H1 (cell line): Measurements from ENCODE around the gene TRPM1. TPM values are rescaled to one million over a fixed set of nuclear protein-coding genes. Genes with fewer than 3 reads are reported as not detected.

Source experiments
- CTCF ChIA-PET: fragments of 300-600 bp; sonication (Branson Sonifier 250); formaldehyde crosslinking; loops from one replicate; lab custom pipeline; 2021; ENCODE audit not compliant: partially characterized antibody; lab: Charles Lee
- POLR2A ChIA-PET: fragments of 300-600 bp; sonication (Branson Sonifier 250); formaldehyde crosslinking; loops from one replicate; lab custom pipeline; 2021; ENCODE audit warnings: inconsistent platforms; ENCODE audit not compliant: partially characterized antibody; lab: Charles Lee
- DNase-seq, 2 experiments: peaks; one replicate each; pipeline versions ENCODE4 v3.0.0 to v3.0.0-alpha.2; 2010 to 2022; ENCODE audit warnings: low spot score in 2 of 2, low read depth in 1 of 2, mixed read lengths in 1 of 2
- FAIRE-seq: peaks from 2 replicates; lab custom pipeline; 2011; peaks lifted over from hg19 to GRCh38; lab: Jason Lieb, UNC
- H2AFZ ChIP-seq: 2 replicates; pipeline ENCODE4 v1.8.1; 2012; ENCODE audit warnings: low read length, inconsistent platforms
- H2AK5ac ChIP-seq: 2 replicates; pipeline ENCODE4 v1.6.1; 2013; ENCODE audit warnings: low read depth, low read length
- H2BK120ac ChIP-seq: replicated peaks from 2 replicates; pipeline ENCODE3; 2013; ENCODE audit warnings: low read depth, low read length, inconsistent platforms
- H2BK12ac ChIP-seq: 2 replicates; pipeline ENCODE4 v1.6.1; 2013; ENCODE audit warnings: low read depth, low read length
- H2BK15ac ChIP-seq: 2 replicates; pipeline ENCODE4 v1.6.1; 2013; ENCODE audit warnings: low read length
- H2BK20ac ChIP-seq: 2 replicates; pipeline ENCODE4 v1.6.1; 2013; ENCODE audit warnings: low read length
- H2BK5ac ChIP-seq: 2 replicates; pipeline ENCODE4 v1.6.1; 2013; ENCODE audit warnings: low read depth, low read length
- H3K14ac ChIP-seq: 2 replicates; pipeline ENCODE4 v1.6.1; 2013; ENCODE audit warnings: inconsistent platforms; ENCODE audit not compliant: insufficient read length
- H3K18ac ChIP-seq: 2 replicates; pipeline ENCODE4 v1.6.1; 2013; ENCODE audit warnings: low read length; ENCODE audit errors: extremely low read depth
- H3K23ac ChIP-seq: 2 replicates; pipeline ENCODE4 v1.6.1; 2013; ENCODE audit warnings: inconsistent platforms; ENCODE audit not compliant: insufficient read length
- H3K23me2 ChIP-seq: 2 replicates; pipeline ENCODE4 v1.6.1; 2013; ENCODE audit warnings: low read depth, low read length
- H3K27ac ChIP-seq: 2 replicates; pipeline ENCODE4 v1.6.1; 2011; ENCODE audit warnings: low read depth, low read length, inconsistent platforms
- H3K27me3 ChIP-seq, 4 experiments: replicated peaks in 1 of 4; 1 replicate in 1 of 4; 2 replicates in 3 of 4; pipeline versions ENCODE4 v1.6.1 to v1.8.1; 2011 to 2013; ENCODE audit warnings: low read length in 3 of 4, mild to moderate bottlenecking in 3 of 4, inconsistent platforms in 2 of 4, mixed read lengths in 2 of 4, moderate library complexity in 1 of 4; ENCODE audit not compliant: control insufficient read depth in 3 of 4, insufficient read depth in 3 of 4; ENCODE audit errors: extremely low read depth in 1 of 4
- H3K36me3 ChIP-seq, 4 experiments: 2 replicates each; pipeline versions ENCODE4 v1.6.1 to v1.8.1; 2011 to 2013; ENCODE audit warnings: mild to moderate bottlenecking in 4 of 4, low read length in 3 of 4, moderate library complexity in 2 of 4, control low read depth in 1 of 4, inconsistent platforms in 1 of 4; ENCODE audit not compliant: insufficient read depth in 4 of 4, control insufficient read depth in 2 of 4
- H3K4ac ChIP-seq: replicated peaks from 2 replicates; pipeline ENCODE3; 2013; ENCODE audit warnings: low read length, low read depth, mixed read lengths, inconsistent platforms; ENCODE audit not compliant: insufficient read length
- H3K4me1 ChIP-seq, 4 experiments: replicated peaks in 1 of 4; 1 replicate in 1 of 4; 2 replicates in 3 of 4; pipeline versions ENCODE4 v1.6.1 to v1.8.1; 2011 to 2013; ENCODE audit warnings: low read length in 3 of 4, inconsistent platforms in 2 of 4, mixed read lengths in 1 of 4; ENCODE audit not compliant: insufficient read depth in 4 of 4, control insufficient read depth in 3 of 4
- H3K4me2 ChIP-seq, 2 experiments: 2 replicates each; pipeline versions ENCODE4 v1.6.1 to v1.8.1; 2011 to 2013; ENCODE audit warnings: low read depth in 2 of 2, low read length in 2 of 2, control low read depth in 1 of 2, inconsistent platforms in 1 of 2, mild to moderate bottlenecking in 1 of 2; ENCODE audit not compliant: insufficient read depth in 1 of 2
- H3K4me3 ChIP-seq, 4 experiments: fragments of 200-600, 300-600 bp in 1 of 4; sonication (generic), shearing (Covaris generic), sonication (Bioruptor Twin) in 1 of 4; 2 replicates each; pipeline versions ENCODE4 v1.5.1 to v1.8.1; 2011 to 2016; ENCODE audit warnings: low read length in 4 of 4, low read depth in 3 of 4, control low read depth in 2 of 4, inconsistent platforms in 2 of 4, mild to moderate bottlenecking in 2 of 4, mixed read lengths in 1 of 4, moderate library complexity in 1 of 4; ENCODE audit not compliant: insufficient read depth in 2 of 4; ENCODE audit errors: extremely low read depth in 1 of 4
- H3K56ac ChIP-seq: replicated peaks from 2 replicates; pipeline ENCODE3; 2013; ENCODE audit warnings: low read depth, mild to moderate bottlenecking, mixed read lengths, low read length, inconsistent platforms; ENCODE audit not compliant: insufficient read length
- H3K79me1 ChIP-seq: 2 replicates; pipeline ENCODE4 v1.6.1; 2013; ENCODE audit warnings: low read depth, low read length, control low read depth
- H3K79me2 ChIP-seq, 2 experiments: 2 replicates each; pipeline versions ENCODE4 v1.6.1 to v1.8.1; 2012 to 2013; ENCODE audit warnings: low read length in 2 of 2, mild to moderate bottlenecking in 2 of 2, inconsistent platforms in 1 of 2; ENCODE audit not compliant: insufficient read depth in 2 of 2, control insufficient read depth in 1 of 2
- H3K9ac ChIP-seq, 4 experiments: replicated peaks in 1 of 4; 1 replicate in 1 of 4; 2 replicates in 3 of 4; pipeline versions ENCODE4 v1.6.1 to v1.8.1; 2011 to 2013; ENCODE audit warnings: low read depth in 3 of 4, low read length in 3 of 4, control low read depth in 2 of 4, mild to moderate bottlenecking in 2 of 4, moderate library complexity in 2 of 4, inconsistent platforms in 1 of 4; ENCODE audit errors: extremely low read depth in 1 of 4
- H3K9me3 ChIP-seq, 2 experiments: 2 replicates each; pipeline versions ENCODE4 v1.6.1 to v1.8.1; 2012 to 2013; ENCODE audit warnings: mild to moderate bottlenecking in 2 of 2, moderate library complexity in 2 of 2, control low read depth in 1 of 2, inconsistent platforms in 1 of 2, low read depth in 1 of 2, low read length in 1 of 2, mixed read lengths in 1 of 2; ENCODE audit not compliant: insufficient read depth in 2 of 2
- H4K20me1 ChIP-seq, 2 experiments: replicated peaks in 1 of 2; 2 replicates each; pipeline versions ENCODE3 to v1.8.1; 2011 to 2013; ENCODE audit warnings: inconsistent platforms in 2 of 2, low read length in 2 of 2, mild to moderate bottlenecking in 1 of 2; ENCODE audit not compliant: insufficient read depth in 2 of 2, control insufficient read depth in 1 of 2
- H4K5ac ChIP-seq: 2 replicates; pipeline ENCODE4 v1.6.1; 2013; ENCODE audit warnings: low read length, low read depth, mixed read lengths, inconsistent platforms; ENCODE audit not compliant: insufficient read length
- H4K8ac ChIP-seq: 2 replicates; pipeline ENCODE4 v1.8.0; 2013; ENCODE audit warnings: mild to moderate bottlenecking, moderate library complexity, low read length, inconsistent platforms; ENCODE audit not compliant: insufficient read depth; ENCODE audit errors: extremely low read depth
- H4K91ac ChIP-seq: replicated peaks from 2 replicates; pipeline ENCODE3; 2013; ENCODE audit warnings: low read length, mixed read lengths, inconsistent platforms; ENCODE audit not compliant: insufficient read length
- BACH1 ChIP-seq: IDR thresholded peaks from 2 replicates; pipeline ENCODE4 v1.6.1; 2012; ENCODE audit warnings: low read length, improper control_type of control experiment
- BCL11A ChIP-seq, 2 experiments: IDR thresholded peaks; one replicate each; pipeline ENCODE4 v1.6.1; 2011; ENCODE audit warnings: low read depth in 2 of 2, low read length in 2 of 2, mild to moderate bottlenecking in 2 of 2
- FOSL1 ChIP-seq: IDR thresholded peaks from 2 replicates; pipeline ENCODE4 v1.6.1; 2011; ENCODE audit warnings: mild to moderate bottlenecking, low read depth, low read length, moderate library complexity; ENCODE audit not compliant: insufficient read depth
- KDM1A ChIP-seq: fragments of 200-600, 300-600 bp; sonication (generic); IDR thresholded peaks from 2 replicates; pipeline ENCODE4 v1.7.1; 2016; ENCODE audit warnings: mild to moderate bottlenecking, low read length, borderline replicate concordance
- RFX5 ChIP-seq: IDR thresholded peaks from 2 replicates; pipeline ENCODE4 v1.6.1; 2011; ENCODE audit warnings: low read depth, low read length, improper control_type of control experiment, borderline replicate concordance
- RXRA ChIP-seq: IDR thresholded peaks from 2 replicates; pipeline ENCODE4 v1.6.1; 2011; ENCODE audit warnings: low read depth, mild to moderate bottlenecking, low read length, moderate library complexity; ENCODE audit not compliant: insufficient read depth
- WGBS, 2 experiments: shearing (Covaris generic) in 1 of 2; methylation state at CpG; one replicate each; pipeline versions ENCODE4 v1.1.6 to v1.1.7; 2013 to 2015; ENCODE audit warnings: low lambda C conversion rate in 2 of 2, mixed read lengths in 2 of 2, inconsistent platforms in 1 of 2, low coverage in 1 of 2, missing lambda C conversion rate in 1 of 2; ENCODE audit not compliant: insufficient replicate concordance in 2 of 2, insufficient coverage in 1 of 2, insufficient read length in 1 of 2; ENCODE audit errors: extremely low coverage in 1 of 2, missing lambda C conversion rate in 1 of 2; 5-methylcytosine and 5-hydroxymethylcytosine counted together
- polyA plus RNA-seq, 7 experiments: library from polyadenylated mRNA; depleted of rRNA in 3 of 7; stranded (reverse) in 5 of 7; unstranded in 2 of 7; fragments of >200 nt in 5 of 7; fragments of 200-250 nt in 2 of 7; gene quantifications; 1 replicate in 5 of 7; 2 replicates in 1 of 7; 4 replicates in 1 of 7; pipeline versions ENCODE4 v1.2.1 to v1.2.3, GENCODE V29; 2011 to 2013; ENCODE audit warnings: missing spikeins in 2 of 7, mixed read lengths in 2 of 7
- total RNA-seq: library from RNA; stranded (reverse); fragmentation: NEBNext Ultra II Directional; extraction: Animal tissue kit (Norgen Biotek cat#: 25700); gene quantifications from 2 replicates; pipeline ENCODE4 v1.2.1, GENCODE V29; 2021

Gene TRPM1
- total and polyA plus RNA-seq, 2 of the 8 experiments (the other 6 are each of a cell fraction or from before 2014, with no cell fraction given): 0.05 TPM; not detected in 1

- Histone ChIP-seq H2AK5ac (no peak overlapping the region), H2BK12ac (0 out of 2 replicates have a peak overlapping the region, but pooled peaks have one; percentile 84)
- no peak for FAIRE-seq
- TF ChIP-seq BACH1 (no peak), RXRA (no peak), FOSL1 (no peak), RFX5 (no peak), KDM1A (no peak), BCL11A (IDR thresholded peaks at IDR 0.05; ENCODE audit: low read depth in 2 of 2, low read length in 2 of 2) (no peak)
- TF ChIP-seq, all 59 proteins: peak for 0
- Histone ChIP-seq H3K4me3 (no peak overlapping the region), H3K23me2 (no peaks in the 10 kb centered on the region), H3K23ac (no peak overlapping the region), H3K56ac (no peak overlapping the region), H4K20me1 (no peaks in the 10 kb centered on the region), H3K18ac (no peak overlapping the region), H3K9me3 (peaks cover 7 to 10% of the 10 kb centered on the region in 2 experiments), H3K79me1 (no peaks in the 10 kb centered on the region), H3K4me1 (no peaks in the 10 kb centered on the region; a peak in 3 of 7 replicates), H3K79me2 (no peaks in the 10 kb centered on the region), H3K27me3 (no peaks in the 10 kb centered on the region), H2BK5ac (no peak overlapping the region; the same call in 1 of the 2 replicates), H2BK120ac (no peak overlapping the region), H3K4me2 (no peak overlapping the region), H4K8ac (no peak overlapping the region), H2AFZ (no peak overlapping the region), H4K91ac (no peak overlapping the region), H3K9ac (no peak overlapping the region), H3K4ac (no peak overlapping the region), H2BK15ac (no peak overlapping the region), H2BK20ac (no peak overlapping the region), H4K5ac (no peak overlapping the region), H3K27ac (no peak overlapping the region), H3K14ac (no peak overlapping the region), H3K36me3 (no peaks in the 10 kb centered on the region)
- WGBS, 2 experiments: 91% methylated on average over 12 of the region's 12 CpGs; no CpG with 5 or more reads in 1 of the 2 experiments
- CTCF ChIA-PET: interaction anchor here (0.5 to 5.5 kb wide), 16 partner anchors 13 to 329 kb away, joined by 3 to 40 read pairs (median 7); partner anchors contain the start of gene TRPM1
- POLR2A ChIA-PET: interaction anchor here (0.9 kb wide), 1 partner anchor 17 kb away, joined by 3 read pairs; no protein-coding TSS in a partner anchor
- DNase-seq: no peak
Observed at GRCh38 chr15:31130576-31131237, 29.2 kb upstream of the TRPM1 start.
